Measurements from ENCODE around the gene PTCD3.
A peak's percentile ranks its signal among the peaks of the same experiment; 100 is the strongest.

Gene PTCD3

GRCh38 chr2:86073225-86073624, 32.8 kb upstream of the PTCD3 start:
- no peak overlapping the region for H3K4me3 ChIP-seq (ENCODE audit: low read length)
- DNase-seq (ENCODE audit: low read depth), result no peak
- TF ChIP-seq CTCF (conservative IDR thresholded peaks at IDR 0.05; ENCODE audit: low read length), result no peak

- DNase-seq (ENCODE audit: low read depth), result no peak
- TF ChIP-seq CTCF (conservative IDR thresholded peaks at IDR 0.05; ENCODE audit: low read length), result no peak
- H3K4me3 ChIP-seq (ENCODE audit: low read length), result no peak overlapping the region
Measured at GRCh38 chr2:86074256-86074655, 31.8 kb upstream of the PTCD3 start.

GRCh38 chr2:86074811-86075210, 31.2 kb upstream of the PTCD3 start:
- TF ChIP-seq CTCF (conservative IDR thresholded peaks at IDR 0.05; ENCODE audit: low read length), result no peak
- H3K4me3 ChIP-seq (ENCODE audit: low read length), result no peak overlapping the region
- DNase-seq (ENCODE audit: low read depth), result no peak

- TF ChIP-seq CTCF (conservative IDR thresholded peaks at IDR 0.05; ENCODE audit: low read length), result no peak
- no peak for DNase-seq (ENCODE audit: low read depth)
- H3K4me3 ChIP-seq (ENCODE audit: low read length), result no peak overlapping the region
Measured at GRCh38 chr2:86075886-86076285, 30.1 kb upstream of the PTCD3 start.

GRCh38 chr2:86078774-86079545, 27.1 kb upstream of the PTCD3 start:
- H3K4me3 ChIP-seq (ENCODE audit: low read length), result no peak overlapping the region
- peak; percentile 87 for TF ChIP-seq CTCF (conservative IDR thresholded peaks at IDR 0.05; ENCODE audit: low read length)
- peak; percentile 58 for DNase-seq (ENCODE audit: low read depth)

GRCh38 chr2:86079981-86080911, 25.8 kb upstream of the PTCD3 start:
- DNase-seq (ENCODE audit: low read depth), result peak; percentile 66
- TF ChIP-seq CTCF (conservative IDR thresholded peaks at IDR 0.05; ENCODE audit: low read length), result peak; percentile 89
- H3K4me3 ChIP-seq (ENCODE audit: low read length), result no peak overlapping the region

Measured in AG10803 (cell line).